GM04503 (cell line): ENCODE measurements around the gene ZNF280D.

Experiments used
- DNase-seq: peaks from one replicate; pipeline ENCODE4 v3.0.0-alpha.2; 2012; ENCODE audit warnings: low read depth

ZNF280D gene

DNA sequence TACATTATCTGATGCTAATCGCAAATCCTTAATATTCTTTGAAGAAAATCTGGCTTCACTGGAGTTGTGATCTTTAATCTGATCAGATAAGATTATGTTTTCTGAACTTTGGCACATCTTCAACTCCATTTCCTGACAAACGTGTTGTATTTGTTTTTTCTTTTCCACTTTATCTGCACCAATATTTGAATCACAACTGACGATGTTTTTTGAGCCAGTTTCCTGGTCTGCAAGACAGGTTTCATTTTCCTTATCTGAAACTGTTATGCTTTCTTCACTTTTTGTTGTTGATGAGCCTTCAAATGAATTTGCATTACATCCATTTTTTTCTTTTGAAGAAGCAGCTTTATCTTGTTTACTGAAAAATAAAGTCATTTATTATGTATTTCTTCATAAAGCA is 101.5 kb downstream of the ZNF280D start:
- no peak for DNase-seq

GRCh38 chr15:56628893-56629532 is 104.3 kb downstream of the ZNF280D start:
- no peak for DNase-seq

- no peak for DNase-seq
Measured at GRCh38 chr15:56619887-56620286, 113.4 kb downstream of the ZNF280D start.

DNA sequence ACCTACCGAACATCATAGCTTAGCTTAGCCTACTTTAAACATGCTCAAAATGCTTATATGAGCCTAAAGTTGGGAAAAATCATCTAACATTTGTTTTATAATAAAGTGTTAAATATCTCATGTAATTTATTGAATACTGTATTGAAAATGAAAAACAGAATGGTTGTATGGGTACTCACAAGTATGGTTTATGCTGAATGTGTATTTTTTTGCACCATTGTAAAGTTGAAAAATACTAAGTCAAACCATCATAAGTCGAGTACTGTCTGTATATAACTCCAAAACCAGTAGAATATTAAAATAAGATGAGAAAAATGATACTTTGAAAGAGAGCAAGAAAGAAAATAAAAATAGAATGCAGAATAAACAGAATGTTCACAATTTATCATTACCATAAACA is 115.7 kb downstream of the ZNF280D start:
- DNase-seq = no peak

GRCh38 chr15:56616551-56616950 is 116.8 kb downstream of the ZNF280D start:
- no peak for DNase-seq

DNA sequence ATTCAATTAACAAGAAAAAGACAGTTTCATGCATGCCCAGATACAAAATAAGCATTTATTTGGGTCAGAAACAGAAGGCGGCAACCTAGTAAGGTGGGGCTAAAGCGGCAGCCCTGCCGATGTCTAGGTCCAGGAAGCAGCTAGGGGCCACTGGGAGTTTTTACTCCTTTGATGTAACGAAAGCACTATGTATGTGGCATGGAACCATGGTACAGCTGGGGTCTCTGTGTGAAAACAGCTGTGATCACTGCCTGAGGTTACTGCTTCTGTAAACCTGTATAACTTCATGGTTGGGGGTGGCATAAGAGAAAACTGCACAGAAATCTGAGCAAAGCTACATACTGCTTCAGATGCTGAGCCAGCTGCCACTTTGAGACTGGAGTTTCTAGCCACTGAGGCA is 119.5 kb downstream of the ZNF280D start:
- DNase-seq = no peak

GRCh38 chr15:56608993-56609392 is 124.3 kb downstream of the ZNF280D start:
- DNase-seq = no peak

DNA sequence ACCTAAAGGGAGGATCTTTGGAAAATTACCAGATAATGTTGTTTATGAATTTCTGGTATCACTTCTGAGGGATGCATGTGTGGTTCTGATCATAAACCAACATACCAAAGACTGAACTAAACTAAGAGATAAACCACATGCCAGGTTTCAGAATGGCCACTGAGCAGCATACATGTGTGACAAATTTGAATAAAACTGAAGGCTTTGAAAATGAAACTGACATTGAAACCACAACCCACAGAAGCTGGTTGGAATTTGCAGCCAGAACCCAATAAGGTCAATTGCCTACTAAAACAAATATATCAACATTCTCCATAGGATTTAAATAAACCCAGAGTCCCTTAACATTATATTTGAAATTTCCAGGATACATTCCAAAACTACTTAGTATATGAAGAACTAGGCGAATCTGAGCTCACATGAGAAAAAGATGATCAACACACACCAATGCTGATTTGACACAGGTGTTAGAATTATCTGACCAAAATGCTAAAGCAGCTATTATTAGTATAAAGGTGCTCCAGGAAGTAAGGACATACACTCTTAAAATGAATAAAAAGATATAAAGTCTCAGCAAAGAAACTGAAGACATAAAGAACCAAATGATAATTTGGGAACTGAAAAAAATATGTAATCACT is 125.0 kb downstream of the ZNF280D start:
- DNase-seq = no peak

- DNase-seq = no peak
Measured at GRCh38 chr15:56602253-56602652, 131.1 kb downstream of the ZNF280D start.

DNA sequence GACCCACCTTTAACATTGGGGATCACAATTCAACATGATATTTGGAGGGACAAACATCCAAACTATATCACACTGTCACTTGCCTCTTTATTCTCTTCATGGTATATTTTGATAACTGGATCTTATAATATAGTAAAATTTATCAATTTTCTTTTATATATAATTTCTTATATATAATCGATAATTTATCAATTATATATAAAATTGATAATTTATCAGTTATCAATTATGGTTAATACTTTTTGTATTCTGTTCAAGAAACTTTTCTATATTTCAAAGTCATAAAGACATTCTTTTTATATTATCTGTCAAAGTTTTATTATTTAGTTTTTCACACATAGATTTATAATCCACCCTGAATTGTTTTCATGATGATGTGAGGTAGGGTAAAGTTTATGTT is 132.9 kb downstream of the ZNF280D start:
- DNase-seq = no peak

DNA sequence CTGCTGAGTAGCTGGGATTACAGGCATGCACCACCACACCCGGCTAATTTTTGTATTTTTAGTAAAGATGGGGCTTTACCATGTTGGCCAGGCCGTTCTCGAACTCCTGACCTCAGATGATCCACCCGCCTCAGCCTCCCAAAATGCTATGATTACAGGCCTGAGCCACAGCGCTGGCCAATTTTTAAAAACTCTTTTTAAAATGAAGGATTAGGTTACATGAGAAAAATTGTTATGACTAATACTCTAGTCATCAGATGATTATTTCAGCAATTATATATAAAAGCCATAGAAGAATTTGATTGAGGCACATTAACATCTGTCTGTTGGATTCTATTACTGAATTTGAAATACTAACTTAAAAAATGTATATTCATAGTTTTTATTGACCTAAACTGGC is 134.3 kb downstream of the ZNF280D start:
- DNase-seq = no peak

DNA sequence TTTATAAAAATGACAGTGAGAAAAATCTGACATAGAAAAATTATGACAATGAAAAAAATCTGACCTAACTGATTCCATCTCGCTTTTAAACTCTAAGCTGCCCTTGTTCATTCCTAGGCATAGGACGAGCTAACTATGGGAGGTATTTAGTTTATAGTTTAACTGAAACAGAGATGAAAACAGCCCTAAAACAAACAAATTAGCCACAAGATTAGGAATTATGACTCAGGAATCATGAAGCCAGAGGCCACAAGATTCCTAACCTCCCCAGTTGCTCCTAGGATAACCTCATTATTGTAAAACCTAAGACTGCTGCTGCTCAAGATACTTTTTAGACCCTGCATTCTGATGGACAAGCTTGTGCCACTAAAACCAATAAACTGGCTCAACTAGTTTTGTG is 145.6 kb downstream of the ZNF280D start:
- DNase-seq = no peak

DNA sequence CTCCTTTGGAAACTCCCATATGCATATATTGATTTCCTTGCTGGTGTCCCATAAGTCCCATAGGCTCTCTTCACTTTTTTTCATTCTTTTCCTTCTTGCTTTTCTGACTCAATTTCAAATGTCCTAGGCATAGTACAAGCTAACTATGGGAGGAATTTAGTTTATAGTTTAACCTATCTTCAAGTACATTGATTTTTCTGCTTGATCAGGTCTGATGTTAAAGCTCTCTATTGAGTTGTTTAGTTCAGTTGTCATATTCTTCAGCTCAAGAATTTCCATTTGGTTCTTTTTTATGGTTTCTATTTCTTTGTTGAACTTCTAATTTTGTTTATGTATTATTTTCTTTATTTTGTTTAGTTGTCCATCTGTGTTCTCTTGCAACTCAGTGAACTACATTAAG is 147.1 kb downstream of the ZNF280D start:
- DNase-seq = no peak

- DNase-seq = no peak
Measured at GRCh38 chr15:56582785-56583184, 150.5 kb downstream of the ZNF280D start.
